Calu3 (cell line): ENCODE results near the gene MSANTD2. TPM values are rescaled to one million over a fixed set of nuclear protein-coding genes. Genes with fewer than 3 reads are reported as not detected.

Source experiments
- BruUV-seq: library from RNA; stranded (reverse); fragments of 400-500 nt; replicated peaks from 2 replicates; lab custom pipeline; 2021; lab: Mats Ljungman, UMichigan
- CTCF ChIA-PET: fragments of 300-600 bp; sonication (Branson Sonifier 250); formaldehyde crosslinking; loops from one replicate; lab custom pipeline; 2022; ENCODE audit warnings: antibody characterized with exemption; lab: Charles Lee
- DNase-seq: peaks from one replicate; pipeline ENCODE4 v3.0.0; 2022
- H3K27ac Mint-ChIP-seq: one replicate; pipeline ENCODE4 v1.8.0; 2022; ENCODE audit warnings: mixed read lengths; ENCODE audit not compliant: unreplicated experiment
- H3K27me3 Mint-ChIP-seq: one replicate; pipeline ENCODE4 v1.8.0; 2022; ENCODE audit warnings: mixed read lengths; ENCODE audit not compliant: unreplicated experiment
- H3K36me3 Mint-ChIP-seq: one replicate; pipeline ENCODE4 v1.8.0; 2022; ENCODE audit warnings: mild to moderate bottlenecking, moderate library complexity, mixed read lengths; ENCODE audit not compliant: insufficient read depth, unreplicated experiment
- H3K4me1 Mint-ChIP-seq: one replicate; pipeline ENCODE4 v1.8.0; 2022; ENCODE audit warnings: mild to moderate bottlenecking, low read depth, mixed read lengths; ENCODE audit not compliant: unreplicated experiment
- H3K4me3 Mint-ChIP-seq: one replicate; pipeline ENCODE4 v1.8.0; 2022; ENCODE audit warnings: mild to moderate bottlenecking, low read depth, moderate library complexity, mixed read lengths; ENCODE audit not compliant: unreplicated experiment
- H3K9me3 Mint-ChIP-seq: one replicate; pipeline ENCODE4 v1.8.0; 2022; ENCODE audit warnings: low read depth, mixed read lengths; ENCODE audit not compliant: unreplicated experiment
- CTCF ChIP-seq: fragments of 200-600 bp; IDR thresholded peaks from one replicate; pipeline ENCODE4 v1.8.0; 2022; ENCODE audit warnings: antibody characterized with exemption; ENCODE audit not compliant: unreplicated experiment
- intact Hi-C: fragments of 100-400 bp; cut with micrococcal nuclease; formaldehyde crosslinking; loops from one replicate; pipeline ENCODE4 v1.10.0; 2022; ENCODE audit not compliant: unreplicated experiment
- total RNA-seq: library from RNA; stranded (reverse); gene quantifications from 2 replicates; pipeline ENCODE4 v1.2.3, GENCODE V29; 2022

MSANTD2 gene
- total RNA-seq, 1 experiment from 2014 or later: 13.0 TPM

GRCh38 chr11:124766156-124766555 lies 34.0 kb downstream of the MSANTD2 start:
- CTCF ChIA-PET: interaction anchor here (0.6 to 1.0 kb wide), 2 partner anchors 17 to 18 kb away, joined by 3 read pairs; no protein-coding TSS in a partner anchor
- H3K36me3 Mint-ChIP-seq: peaks cover 12% of the 10 kb centered on the region
- no TSS peak for BruUV-seq
- no peak for TF ChIP-seq CTCF
- H3K9me3 Mint-ChIP-seq: no peaks in the 10 kb centered on the region
- H3K27ac Mint-ChIP-seq: no peak overlapping the region
- H3K4me1 Mint-ChIP-seq: peaks cover 8% of the 10 kb centered on the region
- intact Hi-C loops: no loop called here
- no peak overlapping the region for H3K4me3 Mint-ChIP-seq
- H3K27me3 Mint-ChIP-seq: no peaks in the 10 kb centered on the region
- no peak for DNase-seq

GRCh38 chr11:124763156-124763947 lies 36.9 kb downstream of the MSANTD2 start:
- BruUV-seq: no TSS peak
- TF ChIP-seq CTCF: peak; percentile 68
- intact Hi-C loops: loop anchor here (1.0 to 5.0 kb wide), 3 partner anchors 17 to 94 kb away; no protein-coding TSS in a partner anchor
- Mint-ChIP-seq H3K36me3 (peaks cover 15% of the 10 kb centered on the region), H3K9me3 (no peaks in the 10 kb centered on the region), H3K27me3 (no peaks in the 10 kb centered on the region), H3K27ac (no peak overlapping the region), H3K4me3 (peak overlapping the region; percentile 72), H3K4me1 (peaks cover 8% of the 10 kb centered on the region)
- CTCF ChIA-PET: interaction anchor here (0.6 to 3.0 kb wide), 6 partner anchors 17 to 94 kb away, joined by 3 to 16 read pairs (median 7); partner anchors contain the start of gene MSANTD2
- DNase-seq: peak; percentile 80

GRCh38 chr11:124762624-124763155 lies 37.5 kb downstream of the MSANTD2 start:
- intact Hi-C loops: loop anchor here (1.0 to 5.0 kb wide), 3 partner anchors 16 to 93 kb away; no protein-coding TSS in a partner anchor
- no TSS peak for BruUV-seq
- Mint-ChIP-seq H3K36me3 (peaks cover 16% of the 10 kb centered on the region), H3K4me3 (peak overlapping the region; percentile 72), H3K9me3 (no peaks in the 10 kb centered on the region), H3K4me1 (peaks cover 8% of the 10 kb centered on the region), H3K27me3 (no peaks in the 10 kb centered on the region), H3K27ac (no peak overlapping the region)
- no peak for TF ChIP-seq CTCF
- DNase-seq: no peak
- CTCF ChIA-PET: interaction anchor here (0.6 to 3.0 kb wide), 4 partner anchors 16 to 93 kb away, joined by 6 to 16 read pairs (median 10); no protein-coding TSS in a partner anchor

- intact Hi-C loops: loop anchor here (2.0 to 5.0 kb wide), 2 partner anchors 15 to 35 kb away; no protein-coding TSS in a partner anchor
- Mint-ChIP-seq H3K36me3 (peaks cover 16% of the 10 kb centered on the region), H3K4me1 (peaks cover 8% of the 10 kb centered on the region), H3K9me3 (no peaks in the 10 kb centered on the region), H3K27ac (no peak within 1 kb of the TSS), H3K4me3 (peak within 1 kb of the TSS; percentile 72), H3K27me3 (no peaks in the 10 kb centered on the region)
- no TSS peak for BruUV-seq
- DNase-seq: peak; percentile 64
- no peak for TF ChIP-seq CTCF
- CTCF ChIA-PET: interaction anchor here (2.9 to 3.0 kb wide), 2 partner anchors 16 to 93 kb away, joined by 13 to 16 read pairs; no protein-coding TSS in a partner anchor
Measured at GRCh38 chr11:124762105-124762623, 38.0 kb downstream of the MSANTD2 start, which contains the start of gene ESAM. Gene ESAM (minus strand): TSS chr11:124762290. CDS start chr11:124762154, 136 bp downstream.
